GM10847 (cell line): ENCODE results near the gene DUS2.
"Not testable (repeated sequence)": the region's sequence is repeated elsewhere in the genome, so short reads cannot be mapped to it uniquely, and the experiment has no call there.

Experiments used
- POLR2A ChIP-seq: IDR thresholded peaks from 2 replicates; pipeline ENCODE4 v1.6.1; 2011; ENCODE audit not compliant: insufficient read length; ENCODE audit errors: extremely low read depth

Gene DUS2

GRCh38 chr16:67993207-67994039 lies 29.7 kb upstream of the DUS2 start:
- no peak for TF ChIP-seq POLR2A

GRCh38 chr16:67995423-67995822 lies 27.7 kb upstream of the DUS2 start:
- no peak for TF ChIP-seq POLR2A

GRCh38 chr16:67996666-67997065 lies 26.4 kb upstream of the DUS2 start:
- TF ChIP-seq POLR2A, result no peak

- TF ChIP-seq POLR2A, result not testable (repeated sequence)
Observed at GRCh38 chr16:67998779-67999688, 24.1 kb upstream of the DUS2 start, which contains the start of gene DPEP2. DPEP2 (minus strand) TSS chr16:67999484; CDS start chr16:67993212, 6,272 bp downstream.

- TF ChIP-seq POLR2A, result no peak
Observed at GRCh38 chr16:67999985-68000384, 23.1 kb upstream of the DUS2 start.

- no peak for TF ChIP-seq POLR2A
Observed at GRCh38 chr16:68000450-68000849, 22.6 kb upstream of the DUS2 start.

GRCh38 chr16:68003031-68003430 lies 20.1 kb upstream of the DUS2 start:
- no peak for TF ChIP-seq POLR2A

GRCh38 chr16:68005211-68005610 lies 17.9 kb upstream of the DUS2 start:
- TF ChIP-seq POLR2A, result no peak

GRCh38 chr16:68005786-68006286 lies 17.2 kb upstream of the DUS2 start:
- no peak for TF ChIP-seq POLR2A

GRCh38 chr16:68009157-68009735 lies 13.8 kb upstream of the DUS2 start:
- no peak for TF ChIP-seq POLR2A

- no peak for TF ChIP-seq POLR2A
Observed at GRCh38 chr16:68013440-68013839, 9.6 kb upstream of the DUS2 start.

GRCh38 chr16:68015681-68016080 lies 7.4 kb upstream of the DUS2 start, which contains the start of gene DPEP2NB:
DPEP2NB (minus strand) TSS chr16:68015911; CDS start chr16:68015770, 141 bp downstream.
- TF ChIP-seq POLR2A, result no peak

- no peak for TF ChIP-seq POLR2A
Observed at GRCh38 chr16:68019167-68019680, 3.9 kb upstream of the DUS2 start.

- no peak for TF ChIP-seq POLR2A
Observed at GRCh38 chr16:68021490-68021889, 1.6 kb upstream of the DUS2 start.

GRCh38 chr16:68022278-68022727 lies 781 bp upstream of the DUS2 start:
- no peak for TF ChIP-seq POLR2A
